ENCODE data around the gene LYRM1.
"Not testable (repeated sequence)": the region's sequence is repeated elsewhere in the genome, so short reads cannot be mapped to it uniquely, and the experiment has no call there.

Gene LYRM1

GRCh38 chr16:20925751-20926150 is 25.2 kb downstream of the LYRM1 start:
- in situ Hi-C loops (cut with HindIII; ENCODE audit: low pct_ligation_motif_present, low sequenced_read_pairs) = no loop called here
- Histone ChIP-seq H3K27ac (no peak overlapping the region), H3K4me3 (ENCODE audit: low read depth, low read length) (no peak overlapping the region), H3K36me3 (replicated peaks) (no peaks in the 10 kb centered on the region), H3K27me3 (replicated peaks) (no peaks in the 10 kb centered on the region)
- no peak for TF ChIP-seq CTCF (IDR thresholded peaks at IDR 0.05; ENCODE audit: low read depth, low read length, missing control alignments)
- no peak for DNase-seq

GRCh38 chr16:20928774-20929411 is 28.3 kb downstream of the LYRM1 start:
- Histone ChIP-seq H3K4me3 (ENCODE audit: low read depth, low read length) (no peak overlapping the region), H3K36me3 (replicated peaks) (no peaks in the 10 kb centered on the region), H3K27me3 (replicated peaks) (no peaks in the 10 kb centered on the region), H3K27ac (no peak overlapping the region)
- in situ Hi-C loops (cut with HindIII; ENCODE audit: low pct_ligation_motif_present, low sequenced_read_pairs) = no loop called here
- no peak for TF ChIP-seq CTCF (IDR thresholded peaks at IDR 0.05; ENCODE audit: low read depth, low read length, missing control alignments)
- no peak for DNase-seq

DNA sequence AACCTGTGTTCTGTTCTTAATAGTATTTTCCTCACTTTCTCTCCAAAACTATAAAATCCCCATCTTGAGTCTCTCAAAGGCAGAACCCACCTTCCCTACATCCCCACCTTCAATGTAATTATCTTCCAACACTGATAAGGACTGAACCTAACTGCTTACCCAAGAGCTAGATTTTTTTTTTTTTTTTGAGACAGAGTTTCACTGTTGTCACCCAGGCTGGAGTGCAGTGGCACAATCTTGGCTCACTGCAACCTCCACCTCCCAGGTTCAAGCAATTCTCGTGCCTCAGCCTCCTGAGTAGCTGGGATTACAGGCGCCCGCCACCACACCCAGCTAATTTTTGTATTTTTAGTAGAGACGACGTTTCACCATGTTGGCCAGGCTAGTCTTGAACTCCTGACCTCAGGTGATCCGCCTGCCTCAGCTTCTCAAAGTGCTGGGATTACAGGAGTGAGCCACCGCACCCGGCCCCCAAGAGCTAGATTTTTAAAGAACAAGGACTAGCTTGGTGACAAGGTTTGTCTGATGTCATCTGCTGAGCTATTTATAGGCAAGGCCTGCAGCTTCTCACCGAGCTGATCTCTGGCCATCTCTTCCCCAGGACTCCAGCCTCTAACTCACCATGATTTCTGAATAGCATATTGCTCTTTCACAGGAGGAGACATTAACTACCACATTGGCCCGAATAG is 29.2 kb downstream of the LYRM1 start:
- H3K36me3 ChIP-seq (replicated peaks); H3K27ac ChIP-seq; DNase-seq; H3K4me3 ChIP-seq (ENCODE audit: low read depth, low read length); in situ Hi-C loops (cut with HindIII; ENCODE audit: low pct_ligation_motif_present, low sequenced_read_pairs); H3K27me3 ChIP-seq (replicated peaks): not testable (repeated sequence)

DNA sequence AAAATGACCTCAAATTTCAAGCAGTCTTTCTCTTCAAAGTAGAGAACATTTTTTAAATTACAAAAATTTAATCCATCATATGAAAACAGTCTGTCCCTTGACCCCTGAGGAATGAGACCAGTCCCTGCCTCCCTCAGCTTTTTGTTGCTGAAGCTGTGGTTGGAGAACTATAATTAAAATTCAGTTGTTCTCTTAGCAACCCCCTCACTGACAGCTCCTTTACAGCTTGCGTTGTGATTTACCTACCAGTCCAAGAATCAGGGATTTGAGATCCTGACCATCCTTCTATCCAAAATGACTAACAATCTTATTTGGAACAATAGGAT is 29.8 kb downstream of the LYRM1 start:
- Histone ChIP-seq H3K27me3 (replicated peaks) (no peaks in the 10 kb centered on the region), H3K27ac (no peak overlapping the region), H3K36me3 (replicated peaks) (no peaks in the 10 kb centered on the region), H3K4me3 (ENCODE audit: low read depth, low read length) (no peak overlapping the region)
- no peak for DNase-seq
- no peak for TF ChIP-seq CTCF (IDR thresholded peaks at IDR 0.05; ENCODE audit: low read depth, low read length, missing control alignments)
- in situ Hi-C loops (cut with HindIII; ENCODE audit: low pct_ligation_motif_present, low sequenced_read_pairs) = no loop called here

DNA sequence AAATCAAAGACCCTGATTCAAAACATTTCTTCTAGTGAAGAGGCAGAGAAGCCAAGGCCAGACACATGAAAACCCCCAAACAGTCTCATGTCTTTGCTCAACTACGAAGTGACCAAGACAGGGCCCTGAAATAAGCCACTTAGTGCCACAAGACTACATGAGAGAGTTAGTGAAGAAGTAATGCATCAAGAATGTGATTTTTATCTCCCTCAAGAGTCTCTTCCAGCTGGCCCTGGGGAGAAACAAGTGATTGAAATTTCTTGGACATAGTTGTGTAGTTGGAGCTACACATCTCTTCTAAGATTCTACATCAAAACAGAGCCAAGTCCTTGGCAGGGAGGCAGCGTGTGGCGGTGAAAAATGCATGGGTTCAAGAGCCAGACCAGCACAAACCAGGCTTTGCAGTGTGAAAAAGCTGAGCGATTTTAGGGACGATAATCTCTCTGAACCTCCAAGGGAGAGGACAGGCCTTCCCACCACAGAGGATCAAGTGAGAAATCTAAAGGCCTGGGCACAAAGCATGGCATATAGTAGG is 30.6 kb downstream of the LYRM1 start:
- TF ChIP-seq CTCF (IDR thresholded peaks at IDR 0.05; ENCODE audit: low read depth, low read length, missing control alignments) = no peak
- Histone ChIP-seq H3K27me3 (replicated peaks) (no peaks in the 10 kb centered on the region), H3K36me3 (replicated peaks) (no peaks in the 10 kb centered on the region), H3K27ac (no peak overlapping the region), H3K4me3 (ENCODE audit: low read depth, low read length) (no peak overlapping the region)
- in situ Hi-C loops (cut with HindIII; ENCODE audit: low pct_ligation_motif_present, low sequenced_read_pairs) = no loop called here
- no peak for DNase-seq

DNA sequence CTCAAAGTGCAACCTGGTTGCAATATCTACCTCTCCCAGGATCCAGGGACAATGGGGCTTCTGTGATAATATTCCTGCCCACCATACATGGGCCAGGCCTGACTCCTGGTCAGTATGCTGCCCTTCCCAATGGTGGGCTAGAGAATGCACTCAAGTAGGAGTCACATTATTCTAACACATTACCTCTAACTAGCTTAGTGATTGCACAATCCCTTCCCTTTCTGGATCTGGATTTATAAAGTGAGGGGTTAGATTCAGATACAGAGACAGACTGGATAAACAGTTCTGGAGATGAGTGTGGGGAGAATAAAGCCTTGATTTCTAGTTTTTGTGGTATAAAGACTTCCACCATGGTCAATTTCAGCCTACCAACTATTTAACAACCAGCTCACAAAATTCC is 33.0 kb downstream of the LYRM1 start:
- TF ChIP-seq CTCF (IDR thresholded peaks at IDR 0.05; ENCODE audit: low read depth, low read length, missing control alignments) = no peak
- Histone ChIP-seq H3K4me3 (ENCODE audit: low read depth, low read length) (no peak overlapping the region), H3K36me3 (replicated peaks) (no peaks in the 10 kb centered on the region), H3K27me3 (replicated peaks) (no peaks in the 10 kb centered on the region), H3K27ac (no peak overlapping the region)
- DNase-seq = no peak
- in situ Hi-C loops (cut with HindIII; ENCODE audit: low pct_ligation_motif_present, low sequenced_read_pairs) = no loop called here
